ENCODE measurements around the gene ATP8B3. TPM values are rescaled to one million over a fixed set of nuclear protein-coding genes. Genes with fewer than 3 reads are reported as not detected.

Gene ATP8B3
- total RNA-seq, 1 donor from 2014 or later = 0.41 TPM

DNA sequence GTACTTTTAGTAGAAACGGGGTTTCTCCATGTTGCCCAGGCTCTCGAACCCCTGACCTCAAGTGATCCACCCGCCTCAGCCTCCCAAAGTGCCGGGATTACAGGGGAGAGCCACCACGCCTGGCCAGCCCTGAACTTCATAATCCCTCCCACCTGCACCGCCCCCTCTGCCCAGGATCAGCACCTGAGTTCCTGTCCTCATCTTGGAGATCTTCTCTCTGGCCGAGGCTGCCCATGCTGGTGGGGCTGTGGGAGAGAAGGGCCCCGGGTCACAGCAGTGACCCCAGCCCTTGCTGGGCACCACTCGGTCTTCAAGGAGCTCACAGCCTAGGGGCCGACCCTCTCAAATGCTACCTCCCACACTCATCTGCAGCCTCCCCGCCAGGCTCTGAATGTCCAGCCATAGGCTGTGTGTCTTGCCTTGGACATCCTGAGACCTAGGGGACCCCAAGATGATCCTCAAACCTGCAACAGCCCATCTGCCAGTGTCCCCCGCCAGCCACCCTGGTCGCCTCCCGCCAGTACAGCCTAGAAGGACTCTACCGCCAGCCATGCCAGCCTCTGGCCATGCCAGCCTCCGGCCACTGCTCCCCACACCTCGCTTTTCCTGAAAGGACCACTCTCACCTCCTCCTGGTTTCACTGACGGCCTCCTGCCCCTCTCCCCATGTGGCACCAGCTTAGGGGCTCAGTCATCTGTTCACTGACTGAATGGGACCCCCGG lies 1.5 kb downstream of the ATP8B3 start:
- H3K27ac ChIP-seq (replicated peaks) = no peak overlapping the region
- H3K27me3 ChIP-seq (ENCODE audit: low read depth) = no peaks in the 10 kb centered on the region
- H3K9me3 ChIP-seq (replicated peaks) = no peaks in the 10 kb centered on the region
- intact Hi-C loops (cut with micrococcal nuclease) = no loop called here
- no peak for DNase-seq
- no peak for TF ChIP-seq CTCF (IDR thresholded peaks at IDR 0.05; ENCODE audit: borderline replicate concordance)
- H3K36me3 ChIP-seq = peaks cover 9% of the 10 kb centered on the region
- no peak overlapping the region for H3K4me3 ChIP-seq
- H3K4me1 ChIP-seq = peaks cover 22% of the 10 kb centered on the region

DNA sequence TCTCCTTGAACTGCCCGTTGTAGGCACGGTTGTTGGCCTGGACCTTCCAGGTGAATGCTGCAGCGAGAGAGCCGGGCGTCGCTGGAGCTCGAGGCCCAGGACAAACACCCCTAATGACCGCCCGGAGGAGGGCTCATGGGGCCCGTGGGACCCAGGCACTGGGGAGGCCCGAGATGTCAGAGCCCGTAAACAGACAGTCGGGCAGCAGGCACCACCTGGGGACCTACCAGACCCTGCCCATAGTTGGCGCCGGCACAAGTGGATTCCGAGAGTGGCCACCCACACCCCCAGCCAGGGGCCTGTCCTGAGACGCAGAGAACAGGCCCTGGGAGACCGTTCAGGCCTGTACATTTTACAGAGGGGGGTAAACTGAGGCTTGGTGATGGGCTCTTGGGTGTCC lies 2.4 kb downstream of the ATP8B3 start:
- Histone ChIP-seq H3K9me3 (replicated peaks) (no peaks in the 10 kb centered on the region), H3K4me3 (no peak overlapping the region), H3K27ac (replicated peaks) (no peak overlapping the region), H3K36me3 (no peaks in the 10 kb centered on the region), H3K27me3 (ENCODE audit: low read depth) (no peaks in the 10 kb centered on the region), H3K4me1 (peaks cover 22% of the 10 kb centered on the region)
- intact Hi-C loops (cut with micrococcal nuclease) = no loop called here
- no peak for TF ChIP-seq CTCF (IDR thresholded peaks at IDR 0.05; ENCODE audit: borderline replicate concordance)
- no peak for DNase-seq

DNA sequence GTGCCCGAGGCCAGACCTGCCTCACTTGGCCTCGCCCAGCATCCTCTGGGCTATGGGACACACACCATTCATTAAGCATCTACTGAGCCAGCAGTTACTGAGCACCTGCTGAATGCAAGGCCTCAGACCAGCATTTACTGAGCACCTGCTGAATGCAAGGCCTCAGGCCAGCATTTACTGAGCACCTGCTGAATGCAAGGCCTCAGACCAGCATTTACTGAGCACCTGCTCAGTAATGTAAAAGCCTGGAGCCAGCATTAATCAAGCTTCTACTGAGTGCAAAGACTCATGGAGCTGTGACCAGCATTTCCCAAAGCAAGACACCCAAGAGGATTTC lies 3.7 kb downstream of the ATP8B3 start:
- Histone ChIP-seq H3K4me1 (peaks cover 21% of the 10 kb centered on the region), H3K27ac (replicated peaks) (no peak overlapping the region), H3K4me3 (no peak overlapping the region), H3K27me3 (ENCODE audit: low read depth) (no peaks in the 10 kb centered on the region), H3K9me3 (replicated peaks) (no peaks in the 10 kb centered on the region), H3K36me3 (no peaks in the 10 kb centered on the region)
- TF ChIP-seq CTCF (IDR thresholded peaks at IDR 0.05; ENCODE audit: borderline replicate concordance) = no peak
- intact Hi-C loops (cut with micrococcal nuclease) = no loop called here
- no peak for DNase-seq

DNA sequence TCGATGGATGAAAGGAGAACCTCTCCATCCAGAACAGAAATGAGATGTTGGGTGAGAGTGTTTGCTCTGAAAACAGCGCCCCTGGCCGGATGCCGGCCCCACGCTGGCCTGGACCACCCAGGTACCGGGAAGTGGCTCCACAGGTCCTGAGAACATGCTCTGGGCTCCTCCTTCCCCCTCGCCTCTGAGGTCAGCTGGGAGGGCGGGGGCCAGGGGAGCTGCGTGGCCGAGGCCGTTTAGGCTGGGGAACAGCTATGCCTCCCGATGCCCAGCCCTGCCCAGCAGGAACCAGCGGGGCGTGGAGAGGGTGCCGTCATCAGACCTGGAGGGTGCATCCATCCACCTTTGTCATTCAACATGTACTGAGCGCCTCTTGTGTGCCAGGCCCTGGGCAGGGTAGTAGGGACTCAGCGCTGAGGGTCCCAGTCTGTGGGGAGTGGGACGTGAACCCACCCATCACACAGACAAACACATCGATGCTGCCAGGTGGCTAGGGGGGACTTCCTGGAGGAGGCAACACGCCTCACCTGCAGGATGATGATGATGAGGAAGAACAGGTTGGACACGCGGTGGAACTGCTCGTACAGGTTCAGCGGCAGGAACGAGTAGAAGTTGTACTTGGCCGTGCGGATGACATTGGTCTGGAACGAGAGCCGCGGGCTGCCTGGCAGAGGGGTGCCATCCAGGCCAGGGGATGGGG lies 4.2 kb downstream of the ATP8B3 start:
- Histone ChIP-seq H3K4me1 (peaks cover 16% of the 10 kb centered on the region), H3K36me3 (no peaks in the 10 kb centered on the region), H3K27me3 (ENCODE audit: low read depth) (no peaks in the 10 kb centered on the region), H3K27ac (replicated peaks) (no peak overlapping the region), H3K4me3 (no peak overlapping the region), H3K9me3 (replicated peaks) (no peaks in the 10 kb centered on the region)
- no peak for TF ChIP-seq CTCF (IDR thresholded peaks at IDR 0.05; ENCODE audit: borderline replicate concordance)
- intact Hi-C loops (cut with micrococcal nuclease) = no loop called here
- DNase-seq = no peak

- intact Hi-C loops (cut with micrococcal nuclease) = no loop called here
- no peak for TF ChIP-seq CTCF (IDR thresholded peaks at IDR 0.05; ENCODE audit: borderline replicate concordance)
- no peaks in the 10 kb centered on the region for H3K36me3 ChIP-seq
- no peak overlapping the region for H3K27ac ChIP-seq (replicated peaks)
- H3K9me3 ChIP-seq (replicated peaks) = no peaks in the 10 kb centered on the region
- no peak for DNase-seq
- H3K27me3 ChIP-seq (ENCODE audit: low read depth) = no peaks in the 10 kb centered on the region
- H3K4me1 ChIP-seq = peaks cover 9% of the 10 kb centered on the region
- H3K4me3 ChIP-seq = no peak overlapping the region
Measured at GRCh38 chr19:1807030-1807694, 4.9 kb downstream of the ATP8B3 start.
